K562 (cell line): Measurements from ENCODE around the gene CPT1A. TPM values are rescaled to one million over a fixed set of nuclear protein-coding genes. Genes with fewer than 3 reads are reported as not detected.

Source experiments
- ATAC-seq: fragments of 200-7000 bp; cut with Tn5 transposase; 3 replicates; pipeline ENCODE4 v1.9.1; 2020; ENCODE audit warnings: moderate library complexity
- BruUV-seq: library from RNA; stranded (reverse); fragments of 400-500 nt; replicated peaks from 2 replicates; lab custom pipeline; 2021; lab: Mats Ljungman, UMichigan
- CTCF ChIA-PET: fragments of 300-600 bp; formaldehyde crosslinking; extraction: SDS; loops from one replicate; lab custom pipeline; 2021; ENCODE audit warnings: low intra/inter-chr PET ratio; lab: Yijun Ruan, JAX
- POLR2A ChIA-PET: fragments of 300-600, 350-650 bp; sonication (Branson Sonifier 250); formaldehyde crosslinking; extraction: SDS; loops from one replicate; lab custom pipeline; 2021; ENCODE audit warnings: antibody characterized with exemption, inconsistent platforms; lab: Yijun Ruan, JAX
- DNase-seq, 4 experiments: peaks; one replicate each; pipeline versions ENCODE4 v3.0.0 to v3.0.0-alpha.2; 2011 to 2018; ENCODE audit warnings: low spot score in 3 of 4, mixed read lengths in 3 of 4; ENCODE audit errors: extremely low read depth in 1 of 4
- FAIRE-seq: peaks from 2 replicates; lab custom pipeline; 2011; peaks lifted over from hg19 to GRCh38; lab: Jason Lieb, UNC
- H2AFZ ChIP-seq: 2 replicates; pipeline ENCODE4 v1.6.0; 2011; ENCODE audit warnings: low read depth, low read length, control low read depth, inconsistent platforms
- H3K27ac ChIP-seq: fragments of 200-600 bp; 3 replicates; pipeline ENCODE4 v1.8.0; 2011; ENCODE audit warnings: low read depth, mild to moderate bottlenecking, control low read depth, inconsistent platforms, low read length, moderate library complexity, mixed read lengths; ENCODE audit errors: extremely low read depth
- H3K27me3 ChIP-seq, 2 experiments: fragments of 300-600 bp in 1 of 2; 2 replicates in 1 of 2; 3 replicates in 1 of 2; pipeline versions ENCODE4 v1.6.0 to v1.8.0; 2011; ENCODE audit warnings: inconsistent platforms in 2 of 2, low read length in 2 of 2, mild to moderate bottlenecking in 1 of 2, mixed read lengths in 1 of 2, moderate library complexity in 1 of 2; ENCODE audit not compliant: control insufficient read depth in 2 of 2, insufficient read depth in 2 of 2
- H3K36me3 ChIP-seq: fragments of 300-600 bp; 3 replicates; pipeline ENCODE4 v1.8.0; 2011; ENCODE audit warnings: mild to moderate bottlenecking, low read length, inconsistent platforms; ENCODE audit not compliant: control insufficient read depth, insufficient read depth
- H3K4me1 ChIP-seq, 2 experiments: fragments of 200-600 bp in 1 of 2; replicated peaks in 1 of 2; 2 replicates in 1 of 2; 3 replicates in 1 of 2; pipeline versions ENCODE4 v1.5.1 to v1.8.0; 2011; ENCODE audit warnings: inconsistent platforms in 2 of 2, low read length in 2 of 2, mild to moderate bottlenecking in 1 of 2, mixed read lengths in 1 of 2, moderate library complexity in 1 of 2; ENCODE audit not compliant: control insufficient read depth in 2 of 2, insufficient read depth in 2 of 2
- H3K4me2 ChIP-seq: 2 replicates; pipeline ENCODE4 v1.6.1; 2011; ENCODE audit warnings: low read length, control low read depth, inconsistent platforms, mixed read lengths; ENCODE audit not compliant: insufficient read depth
- H3K4me3 ChIP-seq: fragments of 200-600 bp; sonication (generic), shearing (Covaris generic); 2 replicates; pipeline ENCODE4 v1.5.1; 2016; ENCODE audit warnings: control low read depth, inconsistent platforms
- H3K79me2 ChIP-seq: fragments of 200-600 bp; 3 replicates; pipeline ENCODE4 v1.8.0; 2011; ENCODE audit warnings: low read length, inconsistent platforms; ENCODE audit not compliant: control insufficient read depth, insufficient read depth
- H3K9ac ChIP-seq, 2 experiments: 2 replicates each; pipeline versions ENCODE4 v1.6.0 to v1.6.1; 2011; ENCODE audit warnings: low read depth in 2 of 2, low read length in 2 of 2, control low read depth in 1 of 2, inconsistent platforms in 1 of 2, mild to moderate bottlenecking in 1 of 2, mixed read lengths in 1 of 2; ENCODE audit not compliant: insufficient read depth in 1 of 2
- H3K9me1 ChIP-seq: one replicate; pipeline ENCODE4 v1.6.0; 2011; ENCODE audit warnings: inconsistent platforms, mild to moderate bottlenecking, low read length, moderate library complexity; ENCODE audit not compliant: control insufficient read depth, insufficient read depth
- H3K9me3 ChIP-seq: replicated peaks from 2 replicates; pipeline ENCODE4 v1.5.1; 2011; ENCODE audit warnings: low read depth, low read length, inconsistent platforms; ENCODE audit not compliant: control insufficient read depth, insufficient read depth
- H4K20me1 ChIP-seq: replicated peaks from 2 replicates; pipeline ENCODE4 v1.6.1; 2011; ENCODE audit warnings: low read length, inconsistent platforms, mixed read lengths; ENCODE audit not compliant: control insufficient read depth, insufficient read depth
- GTF2A2 ChIP-seq: IDR thresholded peaks from 2 replicates; pipeline ENCODE4 v1.6.1; 2016; ENCODE audit warnings: mild to moderate bottlenecking, missing genetic modification characterization, missing compliant biosample characterization
- HDAC6 ChIP-seq: IDR thresholded peaks from 2 replicates; pipeline ENCODE4 v1.6.1; 2012; ENCODE audit warnings: low read depth, mild to moderate bottlenecking, control low read depth, inconsistent platforms, low read length, moderate library complexity
- HSF4 ChIP-seq: fragments of 250-450 bp; sonication (Bioruptor Pico); IDR thresholded peaks from 2 replicates; pipeline ENCODE4 v2.1.2; 2022; ENCODE audit warnings: mild to moderate bottlenecking, moderate library complexity, borderline replicate concordance
- PURB ChIP-seq: sonication (generic); formaldehyde crosslinking; IDR thresholded peaks from 2 replicates; pipeline ENCODE4 v1.9.0; 2021; ENCODE audit warnings: low read depth, mild to moderate bottlenecking, missing genetic modification reagents
- SMARCA5 ChIP-seq: fragments of 450-650 bp; IDR thresholded peaks from 2 replicates; pipeline ENCODE4 v1.6.1; 2016
- WGBS: fragments of 100-300 bp; shearing (Covaris generic); methylation state at CpG from one replicate; pipeline ENCODE4 v1.1.6; 2016; ENCODE audit warnings: low coverage, mixed read lengths; ENCODE audit not compliant: insufficient coverage; ENCODE audit errors: missing lambda C conversion rate; 5-methylcytosine and 5-hydroxymethylcytosine counted together
- in situ Hi-C: fragments of 300-500 bp; cut with MboI; formaldehyde crosslinking; loops from 4 replicates; pipeline ENCODE4 v1.15.0; 2018; ENCODE audit warnings: inconsistent platforms, mixed read lengths
- intact Hi-C: fragments of 100-400 bp; cut with micrococcal nuclease; formaldehyde crosslinking; loops from 2 replicates; pipeline ENCODE4 v1.14.2; 2022
- polyA plus RNA-seq, 8 experiments: library from polyadenylated mRNA; depleted of rRNA in 4 of 8; stranded (reverse) in 5 of 8; unstranded in 3 of 8; fragments of >200 nt; fragmentation: Nextera tagmentation in 2 of 8; fragmentation: Illumina TruSeq in 1 of 8; extraction: Ambion mirVana in 2 of 8; extraction: Trizol in 1 of 8; gene quantifications; 2 replicates each; pipeline versions ENCODE4 v1.2.1 to v1.2.3, GENCODE V29; 2011 to 2014; ENCODE audit warnings: inconsistent platforms in 1 of 8, missing spikeins in 1 of 8
- total RNA-seq, 7 experiments: library from RNA; depleted of rRNA in 6 of 7; stranded (reverse); fragments of >200 nt in 6 of 7; fragmentation: Illumina TruSeq in 2 of 7; extraction: Trizol in 2 of 7; gene quantifications; 2 replicates each; pipeline versions ENCODE4 v1.2.1 to v1.2.3, GENCODE V29; 2011 to 2021; ENCODE audit warnings: low replicate concordance in 1 of 7

The CPT1A gene
- total and polyA plus RNA-seq, 9 of the 15 experiments (the other 6 are each of a cell fraction or from before 2014, with no cell fraction given), result 2.6 to 29.1 (median 12.3) TPM

DNA sequence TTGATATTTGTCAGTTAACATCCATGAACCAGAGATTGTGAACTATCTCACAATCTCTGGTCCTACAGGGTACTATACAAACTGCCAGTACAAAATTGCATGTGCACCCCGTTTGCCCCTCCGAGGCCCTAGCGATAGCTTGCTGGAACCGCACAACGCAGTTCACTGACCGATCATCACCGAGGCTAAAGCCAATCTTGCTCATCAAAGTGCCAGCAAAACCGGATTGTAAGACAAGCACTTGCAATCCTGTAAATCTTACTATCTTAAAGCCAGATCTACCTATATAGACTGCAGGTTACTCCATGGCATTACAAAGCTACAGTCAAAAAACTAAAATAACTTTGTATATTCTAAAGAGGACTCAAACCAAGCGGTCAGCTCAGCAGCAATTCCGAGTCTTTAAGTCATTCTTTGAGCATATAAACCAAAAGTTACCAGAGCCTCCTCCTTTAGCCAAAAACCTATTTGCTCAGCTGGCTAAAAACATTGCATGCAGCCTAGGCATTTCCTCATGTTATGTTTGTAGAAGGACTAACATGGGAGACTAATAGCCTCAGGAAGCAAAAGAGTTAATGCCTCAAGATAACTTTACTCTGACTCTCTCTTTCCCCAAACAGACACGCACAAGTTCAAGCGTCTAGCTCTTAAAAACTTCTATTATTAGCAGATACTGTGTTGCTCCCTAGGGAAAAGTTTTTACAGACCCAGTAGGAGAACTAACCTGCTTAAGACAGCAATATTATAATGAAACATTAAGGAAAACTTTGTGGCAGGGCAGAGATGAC lies 30.7 kb upstream of the CPT1A start:
- intact Hi-C loops (no loop called here), in situ Hi-C loops (no loop called here)
- no peak overlapping the region for H3K9ac ChIP-seq
- no peaks in the 10 kb centered on the region for H3K79me2 ChIP-seq
- peaks cover 0 to 10% of the 10 kb centered on the region in 2 experiments; a peak in 2 of 5 replicates for H3K4me1 ChIP-seq
- no peak for TF ChIP-seq SMARCA5
- no peak for TF ChIP-seq HDAC6
- no peak for TF ChIP-seq PURB (CRISPR knock-in tag)
- no peak for TF ChIP-seq HSF4 (CRISPR knock-in tag)
- BruUV-seq, result no TSS peak
- FAIRE-seq, result no peak
- CTCF ChIA-PET, result no interaction called here
- DNase-seq, result no peak
- no peak overlapping the region for H3K4me3 ChIP-seq
- no peaks in the 10 kb centered on the region for H3K9me3 ChIP-seq
- H3K27me3 ChIP-seq, result no peaks in the 10 kb centered on the region
- no peak overlapping the region for H2AFZ ChIP-seq
- 41% methylated on average over 11 of the region's 12 CpGs for whole genome bisulfite sequencing
- POLR2A ChIA-PET, result interaction anchor here (1.5 kb wide), 1 partner anchor 29 kb away, joined by 3 read pairs; no protein-coding TSS in a partner anchor
- ATAC-seq, result no peak
- no peaks in the 10 kb centered on the region for H4K20me1 ChIP-seq
- no peak overlapping the region for H3K4me2 ChIP-seq
- no peak overlapping the region for H3K27ac ChIP-seq
- H3K9me1 ChIP-seq, result no peaks in the 10 kb centered on the region
- H3K36me3 ChIP-seq, result no peaks in the 10 kb centered on the region

DNA sequence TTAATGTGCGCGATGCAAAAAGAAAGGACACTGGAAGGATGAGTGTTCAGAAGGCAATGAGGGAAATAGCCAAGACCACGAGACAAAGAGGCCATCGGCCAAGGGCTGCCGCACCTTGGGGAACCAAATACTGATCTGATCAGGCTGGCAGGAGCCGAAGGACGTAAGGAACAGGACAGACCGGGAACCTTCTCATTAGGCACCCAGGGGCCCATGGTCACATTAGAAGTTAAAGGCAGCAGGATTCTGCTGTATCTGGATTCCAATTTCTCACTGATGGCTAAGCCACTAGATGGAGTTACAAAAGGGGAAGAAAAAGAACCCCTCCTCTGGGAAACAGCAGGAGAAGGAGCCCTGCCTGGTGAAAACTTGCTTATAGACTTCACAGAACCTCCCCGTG lies 28.8 kb upstream of the CPT1A start:
- ATAC-seq (peak; percentile 50), DNase-seq (peak in 1 of 4 experiments; percentile 29), FAIRE-seq (peak; percentile 32)
- Histone ChIP-seq H3K9ac (peak overlapping the region; percentile 44 to 72; a peak in 2 of 4 replicates), H3K4me3 (peak overlapping the region; percentile 31), H3K9me3 (no peaks in the 10 kb centered on the region), H3K27ac (no peak overlapping the region), H3K36me3 (no peaks in the 10 kb centered on the region), H3K4me2 (peak overlapping the region; percentile 68), H3K27me3 (no peaks in the 10 kb centered on the region), H3K9me1 (no peaks in the 10 kb centered on the region), H2AFZ (peak overlapping the region; percentile 91), H4K20me1 (no peaks in the 10 kb centered on the region), H3K4me1 (peaks cover 0 to 11% of the 10 kb centered on the region in 2 experiments; a peak in 2 of 5 replicates), H3K79me2 (no peaks in the 10 kb centered on the region)
- WGBS, result 14% methylated on average over 6 of the region's 9 CpGs
- in situ Hi-C loops (no loop called here), intact Hi-C loops (no loop called here)
- no TSS peak for BruUV-seq
- ChIA-PET CTCF (no interaction called here), POLR2A (interaction anchor here (1.6 kb wide), 1 partner anchor 13 kb away, joined by 3 read pairs; no protein-coding TSS in a partner anchor)
- no peak for TF ChIP-seq GTF2A2 (tag)
